Heart right ventricle (tissue), 16 donors: ENCODE measurements around the gene PKDCC. TPM values are rescaled to one million over a fixed set of nuclear protein-coding genes. Genes with fewer than 3 reads are reported as not detected.

ENCODE experiments used
- ATAC-seq, 8 donors: fragments of 200-7000 bp; cut with Tn5 transposase; one replicate each; pipeline ENCODE4 v1.9.1; 2020; ENCODE audit warnings: mild to moderate bottlenecking in 8 of 8, moderate library complexity in 8 of 8, moderate number of reproducible peaks in 1 of 8
- DNase-seq, 2 donors: peaks; one replicate each; pipeline ENCODE4 v3.0.0-alpha.2; 2020
- H3K27ac ChIP-seq, 10 donors: fragments of 200-600 bp; sonication (generic) in 2 of 10; one replicate each; pipeline versions ENCODE4 v1.5.0 to v1.8.0; 2020 to 2022; ENCODE audit warnings: mild to moderate bottlenecking in 3 of 10
- H3K27me3 ChIP-seq, 7 donors: fragments of 200-600 bp; one replicate each; pipeline ENCODE4 v1.8.0; 2021 to 2022; ENCODE audit warnings: mild to moderate bottlenecking in 2 of 7
- H3K36me3 ChIP-seq, 9 donors: fragments of 200-600 bp; sonication (generic) in 1 of 9; one replicate each; pipeline versions ENCODE4 v1.5.0 to v1.8.0; 2020 to 2022; ENCODE audit warnings: mild to moderate bottlenecking in 2 of 9
- H3K4me1 ChIP-seq, 9 donors: fragments of 200-600 bp; sonication (generic) in 1 of 9; one replicate each; pipeline versions ENCODE4 v1.5.0 to v1.8.0; 2020 to 2022; ENCODE audit warnings: mild to moderate bottlenecking in 4 of 9
- H3K4me3 ChIP-seq, 10 donors: fragments of 200-600 bp; sonication (generic) in 2 of 10; one replicate each; pipeline versions ENCODE4 v1.5.0 to v1.8.0; 2020 to 2022; ENCODE audit warnings: mild to moderate bottlenecking in 7 of 10, moderate library complexity in 2 of 10
- H3K9me3 ChIP-seq, 11 donors: fragments of 200-600 bp in 10 of 11; sonication (generic) in 2 of 11; one replicate each; pipeline versions ENCODE4 v1.5.0 to v1.8.0; 2013 to 2022; ENCODE audit warnings: mild to moderate bottlenecking in 2 of 11, control low read depth in 1 of 11, moderate library complexity in 1 of 11
- WGBS, 2 donors: extraction: QIAGEN DNeasy Blood & Tissue Kit; methylation state at CpG; one replicate each; pipeline ENCODE4 v1.1.7; 2013; ENCODE audit warnings: inconsistent platforms in 1 of 2; 5-methylcytosine and 5-hydroxymethylcytosine counted together
- intact Hi-C, 10 donors: fragments of 100-400 bp; cut with DNase I; formaldehyde crosslinking; loops; one replicate each; pipeline versions ENCODE4 v1.11.1 to v1.14.2; 2022
- polyA plus RNA-seq, 2 donors: library from polyadenylated mRNA; stranded (reverse); fragments of 200-250 nt; gene quantifications; one replicate each; pipeline ENCODE4 v1.2.3, GENCODE V29; 2013
- total RNA-seq, 10 donors: library from RNA; stranded (reverse); fragmentation: NEBNext Ultra II Directional in 3 of 10; extraction: Animal tissue kit (Norgen Biotek cat#: 25700) in 3 of 10; gene quantifications; one replicate each; pipeline versions ENCODE4 v1.2.1 to v1.2.4, GENCODE V29; 2021 to 2023
- TF ChIP-seq, protein P1 (sequence below), 9 donors: fragments of 200-600 bp; sonication (generic) in 2 of 9; IDR thresholded peaks; one replicate each; pipeline versions ENCODE4 v1.5.0 to v1.8.0; 2021 to 2022; ENCODE audit warnings: antibody characterized with exemption in 9 of 9, mild to moderate bottlenecking in 5 of 9, moderate library complexity in 1 of 9
- donor health status: Arrhythmogenic right ventricular cardiomyopathy.
- donor health status: ischemic (EF 13 %, LVEDD 7.1; RV severe dilation, severe dysfunction).
- donor health status: healthy with polysubstance abuse.
- donor health status: DM: no; HTN: yes; CAD: no.
- donor health status: DM: no; HTN: no; CAD: no.
- donor health status: ischemic (EF 25% LVEDD 6.9; RV normal size, moderate dysfunction).
- donor health status: ischemic (EF 25% LVEDD 5.7; RV mildly dilated, moderate dysfunction).
- donor health status: healthy.
- donor health status: DM: yes; HTN: yes; CAD: no.
- donor health status: Ischemic cardiomyopathy.
- donor health status: ischemic (EF 35%, LVEDD 5.7; RV mildly dilated, moderate dysfunction).
- donor health status: nonischemic (EF 11% LVEDD 7.7; RV severe dilation, severe dysfunction).
- donor health status: DM: yes; HTN: yes; CAD: no.
- donor health status: PGD.
- donor health status: ischemic (EF 29% LVEDD 5.4; RV normal size, mild dysfunction).
- donor health status: nonischemic (EF 23%, LVEDD 6.1; RV moderate dilation, normal function).

The PKDCC gene
- total and polyA plus RNA-seq, 12 donors = 25.1 to 263 (median 51.4) TPM

DNA sequence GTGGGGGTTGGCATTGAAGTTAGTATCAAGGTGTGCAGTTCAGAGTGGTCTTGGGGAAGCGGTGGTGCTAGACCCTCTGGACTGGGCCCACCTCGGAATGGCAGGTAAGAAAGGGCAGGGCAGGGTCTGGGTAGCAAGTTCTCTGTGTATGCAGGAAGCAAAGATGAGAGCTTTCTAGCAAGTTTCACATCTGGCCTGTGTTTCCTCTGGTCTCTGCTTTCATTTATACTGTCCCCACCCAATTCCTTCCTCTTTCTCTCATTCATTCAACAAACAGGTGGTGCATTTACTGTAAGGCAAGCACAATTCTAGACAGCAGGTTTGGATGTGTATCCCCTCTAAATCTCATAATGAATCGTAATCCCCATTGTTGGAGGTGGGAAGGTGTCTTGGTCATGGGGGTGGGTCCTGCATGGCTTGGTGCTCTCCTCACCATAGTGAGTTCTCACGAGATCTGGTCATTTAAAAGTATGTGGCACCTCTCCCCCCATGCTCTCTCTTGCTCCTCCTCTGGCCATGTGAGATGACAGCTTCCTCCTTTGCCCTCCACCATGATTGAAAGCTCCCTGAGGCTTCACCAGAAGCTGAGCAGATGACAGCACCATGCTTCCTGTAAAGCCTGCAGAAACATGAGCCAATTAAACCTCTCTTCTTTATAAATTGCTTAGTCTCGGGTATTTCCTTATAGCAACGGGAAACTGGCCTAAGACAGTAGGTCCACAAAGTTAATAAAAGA is 51.8 kb downstream of the PKDCC start:
- DNase-seq (no peak), ATAC-seq (no peak)
- H3K4me1 ChIP-seq = peaks cover 12 to 84% (median 37%) of the 10 kb centered on the region in 9 donors
- H3K9me3 ChIP-seq = peaks cover 0 to 10% (median 0%) of the 10 kb centered on the region in 11 donors
- H3K27me3 ChIP-seq = no peaks in the 10 kb centered on the region
- H3K27ac ChIP-seq = peak overlapping the region in 7 of 10 donors; percentile 57 to 92 (median 77)
- H3K36me3 ChIP-seq = no peaks in the 10 kb centered on the region
- TF ChIP-seq, protein P1, sequence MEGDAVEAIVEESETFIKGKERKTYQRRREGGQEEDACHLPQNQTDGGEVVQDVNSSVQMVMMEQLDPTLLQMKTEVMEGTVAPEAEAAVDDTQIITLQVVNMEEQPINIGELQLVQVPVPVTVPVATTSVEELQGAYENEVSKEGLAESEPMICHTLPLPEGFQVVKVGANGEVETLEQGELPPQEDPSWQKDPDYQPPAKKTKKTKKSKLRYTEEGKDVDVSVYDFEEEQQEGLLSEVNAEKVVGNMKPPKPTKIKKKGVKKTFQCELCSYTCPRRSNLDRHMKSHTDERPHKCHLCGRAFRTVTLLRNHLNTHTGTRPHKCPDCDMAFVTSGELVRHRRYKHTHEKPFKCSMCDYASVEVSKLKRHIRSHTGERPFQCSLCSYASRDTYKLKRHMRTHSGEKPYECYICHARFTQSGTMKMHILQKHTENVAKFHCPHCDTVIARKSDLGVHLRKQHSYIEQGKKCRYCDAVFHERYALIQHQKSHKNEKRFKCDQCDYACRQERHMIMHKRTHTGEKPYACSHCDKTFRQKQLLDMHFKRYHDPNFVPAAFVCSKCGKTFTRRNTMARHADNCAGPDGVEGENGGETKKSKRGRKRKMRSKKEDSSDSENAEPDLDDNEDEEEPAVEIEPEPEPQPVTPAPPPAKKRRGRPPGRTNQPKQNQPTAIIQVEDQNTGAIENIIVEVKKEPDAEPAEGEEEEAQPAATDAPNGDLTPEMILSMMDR (IDR thresholded peaks at IDR 0.05) = no peak
- 92 to 95% methylated on average over 6 of the region's 6 CpGs for WGBS, 2 donors
- intact Hi-C loops = loop anchor here (2.0 to 10.0 kb wide), 14 partner anchors 38 to 265 kb away; partner anchors contain the start of gene COX7A2L (in 6 of the 10)
- no peak overlapping the region for H3K4me3 ChIP-seq

DNA sequence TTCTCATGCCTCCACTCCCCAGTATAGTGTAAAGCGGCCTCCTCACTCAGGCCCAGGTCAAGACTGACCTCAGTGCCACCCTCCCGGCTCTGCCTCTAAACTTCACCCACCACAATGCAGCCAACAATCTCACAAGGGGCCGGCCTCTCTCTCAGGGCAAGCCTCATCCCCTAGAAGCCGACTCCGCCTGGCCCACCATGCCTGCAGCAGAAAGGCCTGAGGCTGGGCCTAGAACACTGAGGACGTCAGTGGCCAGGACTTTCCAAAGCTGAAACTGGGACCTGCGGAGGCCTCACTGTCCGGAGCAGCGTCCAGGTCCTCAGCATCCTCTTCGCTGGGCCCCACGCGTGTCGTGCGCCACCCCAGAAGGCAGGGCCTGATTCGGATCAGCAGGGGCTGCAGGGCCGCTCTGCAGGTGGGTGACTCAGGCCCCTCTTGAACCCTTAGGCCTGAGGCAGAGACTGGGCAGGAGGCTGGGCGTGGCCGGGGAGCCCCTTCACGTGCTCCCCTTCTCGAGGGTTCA is 52.9 kb downstream of the PKDCC start:
- peak overlapping the region in 9 of 10 donors; percentile 41 to 57 (median 49) for H3K4me3 ChIP-seq
- H3K27me3 ChIP-seq = no peaks in the 10 kb centered on the region
- intact Hi-C loops = loop anchor here in 5 of 10 donors (2.0 to 10.0 kb wide), 4 partner anchors 37 to 260 kb away; partner anchors contain the start of gene COX7A2L (in 1 of the 5)
- H3K9me3 ChIP-seq = peaks cover 0 to 10% (median 0%) of the 10 kb centered on the region in 11 donors
- peak overlapping the region in 9 of 10 donors; percentile 74 to 93 (median 90) for H3K27ac ChIP-seq
- 90% methylated on average over 20 of the region's 20 CpGs for WGBS, 2 donors
- ATAC-seq (peak in 2 of 8 donors; percentile 6 to 38), DNase-seq (no peak)
- no peaks in the 10 kb centered on the region for H3K36me3 ChIP-seq
- TF ChIP-seq, protein P1 (IDR thresholded peaks at IDR 0.05) = no peak
- peaks cover 12 to 95% (median 37%) of the 10 kb centered on the region in 9 donors for H3K4me1 ChIP-seq

DNA sequence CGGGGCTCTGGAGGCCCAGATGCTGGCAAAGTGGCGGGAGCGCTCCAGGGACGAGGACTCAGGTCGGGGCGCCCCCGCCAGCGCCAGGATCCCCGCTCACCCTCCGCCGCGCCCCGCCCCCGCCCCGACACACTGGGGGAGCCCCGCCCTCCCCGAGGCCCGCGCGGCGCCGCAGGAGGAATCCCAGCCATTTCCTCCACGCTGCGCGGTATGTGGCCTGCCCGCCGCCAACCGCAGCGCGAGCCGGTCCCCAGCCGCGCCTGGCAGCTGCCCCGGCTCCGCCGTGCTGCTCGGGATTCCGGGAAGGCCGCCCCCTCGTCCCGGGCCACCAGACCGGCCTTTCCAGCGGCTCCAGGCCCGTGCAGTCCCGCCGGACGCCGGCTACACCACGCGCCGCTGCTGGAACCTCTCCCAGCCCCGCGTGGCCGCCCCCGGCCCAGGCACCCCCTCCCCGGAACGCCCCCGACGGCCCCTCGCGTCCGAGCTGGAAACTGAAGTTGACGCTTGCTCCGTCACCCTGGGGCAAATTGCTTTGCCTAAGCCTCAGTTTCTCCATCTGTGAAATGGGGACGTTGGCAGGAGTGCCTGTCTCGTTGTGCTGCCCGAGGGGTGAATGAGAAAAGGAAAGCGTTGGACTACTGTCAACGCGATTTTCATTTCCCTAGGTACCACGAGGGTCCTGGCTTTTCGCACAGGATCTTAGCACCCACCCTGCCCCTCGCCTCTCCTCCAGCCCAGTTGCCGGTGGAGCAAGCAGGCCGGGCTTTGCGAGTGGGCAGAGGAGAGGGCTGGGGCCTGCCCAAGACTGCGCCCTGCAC is 53.6 kb downstream of the PKDCC start:
- TF ChIP-seq, protein P1 (IDR thresholded peaks at IDR 0.05) = no peak
- intact Hi-C loops = loop anchor here in 5 of 10 donors (2.0 to 10.0 kb wide), 5 partner anchors 31 to 259 kb away; partner anchors contain the start of gene COX7A2L (in 1 of the 5)
- H3K4me3 ChIP-seq = peak overlapping the region in 9 of 10 donors; percentile 41 to 57 (median 49)
- H3K27ac ChIP-seq = peak overlapping the region; percentile 43 to 93 (median 88)
- H3K4me1 ChIP-seq = peaks cover 12 to 97% (median 37%) of the 10 kb centered on the region in 9 donors
- H3K9me3 ChIP-seq = peaks cover 0 to 10% (median 0%) of the 10 kb centered on the region in 11 donors
- no peaks in the 10 kb centered on the region for H3K36me3 ChIP-seq
- no peaks in the 10 kb centered on the region for H3K27me3 ChIP-seq
- 12 to 15% methylated on average over 53 to 77 of the region's 77 CpGs for WGBS, 2 donors
- DNase-seq (peak; percentile 59 to 72), ATAC-seq (peak; percentile 43 to 84 (median 66))
